ENCODE data around the gene DDX1.
A peak's percentile ranks its signal among the peaks of the same experiment; 100 is the strongest.

The DDX1 gene

DNA sequence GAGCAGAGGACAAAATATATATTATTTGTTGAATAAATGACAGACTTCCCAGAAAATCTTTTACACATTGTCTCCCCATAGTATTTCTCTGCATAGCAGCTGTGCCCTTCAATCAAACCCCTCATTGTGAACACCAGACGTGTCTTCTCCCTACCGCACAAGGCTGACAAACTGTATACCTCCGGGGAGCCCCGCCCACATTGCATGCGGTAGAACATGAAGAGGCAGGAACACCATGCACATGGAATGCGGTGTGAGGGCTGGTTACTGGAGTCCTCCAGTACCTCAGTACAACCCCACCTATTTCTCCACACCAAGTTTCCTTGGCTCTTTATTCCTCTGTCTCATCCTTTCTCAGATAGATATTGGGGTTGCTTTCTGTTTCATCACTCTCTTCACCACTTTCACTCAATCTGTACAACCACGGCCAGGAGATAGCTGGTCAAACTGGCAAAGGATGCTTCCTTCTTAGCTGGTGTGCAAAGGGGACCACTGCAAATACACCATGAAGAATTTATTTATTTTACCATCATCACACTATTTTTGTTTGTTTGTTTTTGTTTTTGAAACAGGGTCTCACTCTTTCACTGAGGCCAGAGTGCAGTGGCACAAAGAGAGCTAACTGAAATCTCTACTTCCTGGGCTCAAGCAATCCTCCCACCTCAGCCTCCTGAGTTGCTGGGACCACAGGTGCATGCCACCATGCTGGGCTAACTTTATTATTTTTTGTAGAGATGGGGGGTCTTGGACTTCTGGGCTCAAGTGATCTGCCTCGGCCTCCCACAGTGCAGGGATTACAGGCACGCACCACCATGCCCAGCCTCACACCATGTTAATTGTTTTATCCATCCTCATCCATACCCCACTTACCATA is 28.2 kb upstream of the DDX1 start:
- no peak for DNase-seq

DNA sequence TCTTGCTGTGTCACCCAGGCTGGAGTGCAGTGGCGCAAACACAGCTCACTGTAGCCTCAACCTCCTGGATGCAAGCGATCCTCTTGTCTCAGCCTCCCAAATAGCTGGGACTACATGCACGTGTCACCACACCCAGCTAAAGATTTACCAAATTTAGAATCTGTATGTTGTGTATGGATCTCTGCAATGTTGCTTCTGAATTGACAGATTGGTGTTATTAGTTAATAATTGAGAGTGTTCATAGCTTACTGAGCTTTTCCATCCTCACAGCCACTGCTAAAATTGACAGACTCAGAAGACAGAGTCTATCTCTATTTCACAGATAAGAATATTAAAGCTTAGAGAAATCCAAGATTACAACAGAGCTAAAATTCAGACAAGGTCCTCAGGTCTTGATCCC is 26.3 kb upstream of the DDX1 start:
- DNase-seq: no peak

DNA sequence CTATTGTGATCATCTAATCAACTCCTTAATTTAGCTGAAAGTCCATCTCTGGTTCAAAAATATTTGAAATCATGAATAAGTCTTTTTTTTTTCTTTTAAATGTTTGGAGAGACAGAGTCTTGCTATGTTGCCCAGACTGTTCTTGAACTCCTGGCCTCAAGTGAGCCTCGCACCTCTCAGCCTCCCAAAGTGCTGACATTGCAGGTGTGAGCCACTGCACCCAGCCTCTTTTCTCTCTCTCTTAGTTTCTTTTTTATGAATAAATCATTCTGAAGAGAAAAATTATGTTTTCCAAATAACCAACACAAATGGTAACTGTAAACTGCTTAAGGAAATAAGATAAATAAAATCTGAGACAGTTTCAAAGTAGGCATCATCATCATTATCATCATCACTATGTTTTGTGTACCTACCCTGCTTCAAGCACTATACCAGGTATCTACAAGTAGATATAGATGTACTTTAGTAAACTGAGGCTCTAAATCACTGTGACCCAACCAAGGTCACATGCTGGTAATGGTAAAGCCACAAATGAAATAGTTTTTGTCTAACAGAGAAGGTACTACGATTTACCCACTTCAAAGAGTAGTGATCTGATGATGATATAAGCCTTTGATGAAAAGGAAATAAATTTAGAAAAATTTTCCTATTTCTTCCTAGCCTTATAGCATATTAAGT is 25.5 kb upstream of the DDX1 start:
- no peak for DNase-seq

- DNase-seq: no peak
Observed at GRCh38 chr2:15566912-15567311, 24.8 kb upstream of the DDX1 start.

- DNase-seq: no peak
Observed at GRCh38 chr2:15568874-15569273, 22.8 kb upstream of the DDX1 start.

DNA sequence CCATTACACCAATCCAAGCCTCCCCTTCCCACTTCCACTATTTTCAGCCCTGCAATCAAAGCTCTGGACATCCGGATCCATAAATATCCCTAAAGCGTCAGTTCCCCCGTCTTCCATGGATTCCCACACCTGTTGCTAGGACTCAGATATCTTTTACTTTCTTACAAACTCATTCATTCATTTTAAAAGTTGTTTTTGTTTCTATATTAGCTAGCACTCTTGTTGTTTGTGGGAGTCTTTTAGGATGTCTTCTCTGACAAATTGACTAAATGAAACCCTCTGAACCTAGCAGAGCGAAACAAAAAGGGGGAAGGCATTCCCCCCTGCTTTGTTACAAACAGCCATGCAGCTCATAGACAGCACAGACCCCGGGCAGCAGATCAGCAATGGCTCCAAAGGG is 21.6 kb upstream of the DDX1 start:
- DNase-seq: no peak

- DNase-seq: no peak
Observed at GRCh38 chr2:15571729-15572128, 19.9 kb upstream of the DDX1 start.

- peak; percentile 89 for DNase-seq
Observed at GRCh38 chr2:15577071-15577735, 14.5 kb upstream of the DDX1 start.

DNA sequence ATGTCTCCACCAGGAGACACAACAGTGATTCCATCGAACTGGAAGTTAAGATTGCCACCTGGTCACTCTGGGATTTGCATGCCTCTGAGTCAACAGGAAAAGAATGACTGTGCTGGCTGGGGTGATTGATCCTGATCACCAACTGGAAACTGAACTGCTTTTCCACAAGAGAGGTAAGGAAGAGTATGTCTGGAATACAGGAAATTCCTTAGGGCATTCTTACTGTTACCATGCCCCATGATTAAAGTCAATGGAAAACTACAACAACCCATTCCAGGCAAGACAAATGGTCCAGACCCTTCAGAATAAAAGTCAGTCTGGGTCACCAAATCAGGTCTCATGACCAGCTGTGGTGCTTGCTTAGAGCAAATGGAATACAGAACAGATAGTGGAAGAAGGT is 12.0 kb upstream of the DDX1 start:
- no peak for DNase-seq

DNA sequence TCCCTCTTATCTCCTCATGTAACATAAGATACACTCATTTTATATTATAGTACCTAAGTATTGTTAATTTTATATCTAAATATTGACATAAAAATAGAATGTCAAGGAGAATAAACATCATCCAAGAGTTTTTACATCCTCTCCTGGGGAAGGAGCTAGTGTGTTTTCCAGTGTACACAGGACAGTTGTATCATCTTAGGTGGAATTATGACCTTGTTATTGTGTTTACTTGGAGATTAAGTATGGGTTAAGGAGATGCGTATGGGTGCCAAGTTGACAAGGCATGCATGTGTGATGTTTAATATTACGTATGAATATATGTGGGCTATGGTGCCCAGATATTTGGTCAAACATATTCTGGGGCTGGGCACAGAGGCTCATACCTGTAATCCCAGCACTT is 11.2 kb upstream of the DDX1 start:
- no peak for DNase-seq

- no peak for DNase-seq
Observed at GRCh38 chr2:15582710-15583357, 8.8 kb upstream of the DDX1 start.

DNA sequence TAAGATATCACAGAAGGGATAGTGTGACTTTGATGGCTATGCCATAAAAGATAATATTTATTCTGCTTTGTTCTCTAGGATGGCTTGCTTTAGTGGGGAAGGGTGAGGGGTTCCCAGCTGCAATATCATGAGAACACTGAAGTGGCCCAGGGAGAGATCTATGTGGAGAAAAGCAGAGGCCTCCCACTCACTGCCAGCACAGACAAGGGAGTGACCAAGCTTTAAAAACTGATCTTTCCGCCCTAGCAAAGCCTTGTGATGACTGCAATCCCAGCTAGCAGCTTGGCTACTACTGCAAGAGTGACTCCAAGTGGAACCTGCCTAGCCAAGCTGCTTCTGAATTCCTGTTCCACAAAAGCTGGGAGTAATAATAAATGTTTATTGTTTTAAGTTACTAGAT is 7.8 kb upstream of the DDX1 start:
- no peak for DNase-seq

GRCh38 chr2:15584316-15584715 is 7.4 kb upstream of the DDX1 start:
- no peak for DNase-seq

DNA sequence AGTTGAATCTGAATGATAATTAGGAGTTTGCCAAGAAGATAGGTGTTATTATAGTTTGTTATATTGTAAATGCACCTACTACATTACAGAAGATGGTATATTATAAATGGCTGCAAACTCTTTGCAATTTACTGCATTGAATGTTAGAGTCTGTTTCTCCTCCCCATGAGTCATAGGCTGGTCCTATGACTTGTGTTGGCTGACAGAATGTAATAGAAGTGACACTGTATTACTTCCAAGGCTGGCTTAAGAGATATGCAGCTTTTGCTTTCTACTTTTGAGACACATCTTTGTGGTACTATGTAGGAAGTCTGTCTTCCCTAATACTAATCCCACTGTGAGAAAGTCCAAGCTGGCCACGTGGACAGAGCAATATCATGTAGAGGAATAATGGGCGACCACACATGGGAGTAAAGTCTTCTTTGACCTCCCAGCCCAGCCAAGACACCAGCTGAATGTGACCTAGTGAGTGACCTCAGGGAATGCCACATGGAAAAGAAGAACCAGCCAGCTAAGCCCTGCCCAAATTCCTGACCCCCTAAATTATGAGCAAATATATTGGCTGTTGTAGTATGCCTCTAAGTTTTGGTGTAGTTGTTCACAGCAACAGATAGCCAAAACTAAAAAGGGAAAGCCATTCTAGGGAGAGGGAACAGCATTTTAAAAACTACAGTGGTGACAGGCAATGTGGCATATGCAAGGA is 6.8 kb upstream of the DDX1 start:
- no peak for DNase-seq

DNA sequence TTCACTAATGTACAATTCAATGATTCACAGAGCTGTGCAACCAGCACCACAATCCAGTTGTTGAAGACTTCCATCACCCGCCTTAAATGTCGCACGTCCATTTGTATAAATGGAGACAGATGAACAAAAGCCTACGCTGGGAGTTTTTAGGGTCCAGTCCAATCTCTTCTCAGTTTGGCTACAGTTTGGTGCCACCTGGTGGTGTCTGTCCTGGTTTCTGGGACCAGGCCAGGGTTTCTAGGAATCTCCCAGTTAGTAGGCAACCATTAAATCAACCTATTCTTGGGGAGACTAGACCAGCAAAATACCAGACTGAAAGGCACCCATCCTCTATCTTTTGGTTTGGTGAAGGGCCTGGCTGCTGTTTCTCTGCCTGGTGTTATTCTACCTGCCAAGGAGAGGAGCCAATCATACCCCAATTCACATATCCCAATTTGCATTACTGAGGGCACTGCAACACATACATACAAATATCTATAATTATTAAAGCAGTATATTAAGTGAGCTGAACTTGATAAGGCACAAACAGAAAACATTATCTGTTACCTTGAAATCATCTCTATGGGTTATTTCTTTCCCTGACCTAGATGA is 3.2 kb upstream of the DDX1 start:
- DNase-seq: peak; percentile 20

DNA sequence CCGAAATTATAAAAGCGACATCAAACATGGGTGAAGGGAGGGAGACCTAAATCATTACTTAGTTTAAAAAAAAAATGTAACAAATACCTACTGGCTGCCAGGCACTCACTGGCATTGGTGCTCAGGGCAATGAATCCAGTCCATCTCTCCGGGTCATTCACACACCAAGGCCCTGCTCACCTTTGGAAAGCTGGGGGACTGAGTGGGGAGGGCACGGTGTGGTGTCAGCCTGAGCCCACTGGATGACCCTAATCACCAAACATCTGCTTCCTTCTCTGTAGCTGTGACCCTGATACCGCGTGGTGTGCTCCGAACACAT is 336 bp upstream of the DDX1 start:
- DNase-seq: no peak

GRCh38 chr2:15593327-15593705 is 1.6 kb downstream of the DDX1 start:
- DNase-seq: no peak

- DNase-seq: no peak
Observed at GRCh38 chr2:15594291-15595256, 2.9 kb downstream of the DDX1 start.

DNA sequence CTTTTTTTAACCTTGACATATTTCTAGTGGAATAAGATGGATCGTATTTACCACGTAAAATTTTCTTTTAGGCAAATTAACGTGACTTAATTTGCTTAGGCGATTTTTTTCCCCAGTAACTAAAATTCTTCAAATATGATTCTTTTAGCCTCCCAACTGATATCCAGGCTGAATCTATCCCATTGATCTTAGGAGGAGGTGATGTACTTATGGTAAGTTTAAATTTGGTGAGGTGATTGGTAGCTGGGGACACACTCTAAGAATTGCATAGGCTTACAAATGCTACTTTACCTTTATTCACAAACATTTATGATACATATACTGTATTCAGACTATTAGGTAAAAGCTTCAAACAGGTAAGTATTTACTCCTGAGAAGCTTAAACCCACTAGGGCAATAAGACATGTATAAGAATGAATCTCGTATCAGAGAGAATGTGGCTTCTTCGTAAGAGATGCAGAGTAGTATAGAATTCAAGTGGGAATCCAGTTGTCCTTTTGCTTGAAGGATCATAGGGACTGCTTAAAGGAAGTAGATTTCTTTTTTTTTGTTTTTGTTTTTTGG is 3.8 kb downstream of the DDX1 start:
- DNase-seq: no peak

- DNase-seq: no peak
Observed at GRCh38 chr2:15595936-15596335, 4.3 kb downstream of the DDX1 start.

GRCh38 chr2:15596350-15596749 is 4.7 kb downstream of the DDX1 start:
- DNase-seq: no peak

Data from activated naive CD4-positive, alpha-beta T cell treated with anti-CD3 and anti-CD28 coated beads, Interleukin-2, amount 50 U/mL, for 16 hours (primary cell).